Measurements from ENCODE around the gene UBE2C.

DNA sequence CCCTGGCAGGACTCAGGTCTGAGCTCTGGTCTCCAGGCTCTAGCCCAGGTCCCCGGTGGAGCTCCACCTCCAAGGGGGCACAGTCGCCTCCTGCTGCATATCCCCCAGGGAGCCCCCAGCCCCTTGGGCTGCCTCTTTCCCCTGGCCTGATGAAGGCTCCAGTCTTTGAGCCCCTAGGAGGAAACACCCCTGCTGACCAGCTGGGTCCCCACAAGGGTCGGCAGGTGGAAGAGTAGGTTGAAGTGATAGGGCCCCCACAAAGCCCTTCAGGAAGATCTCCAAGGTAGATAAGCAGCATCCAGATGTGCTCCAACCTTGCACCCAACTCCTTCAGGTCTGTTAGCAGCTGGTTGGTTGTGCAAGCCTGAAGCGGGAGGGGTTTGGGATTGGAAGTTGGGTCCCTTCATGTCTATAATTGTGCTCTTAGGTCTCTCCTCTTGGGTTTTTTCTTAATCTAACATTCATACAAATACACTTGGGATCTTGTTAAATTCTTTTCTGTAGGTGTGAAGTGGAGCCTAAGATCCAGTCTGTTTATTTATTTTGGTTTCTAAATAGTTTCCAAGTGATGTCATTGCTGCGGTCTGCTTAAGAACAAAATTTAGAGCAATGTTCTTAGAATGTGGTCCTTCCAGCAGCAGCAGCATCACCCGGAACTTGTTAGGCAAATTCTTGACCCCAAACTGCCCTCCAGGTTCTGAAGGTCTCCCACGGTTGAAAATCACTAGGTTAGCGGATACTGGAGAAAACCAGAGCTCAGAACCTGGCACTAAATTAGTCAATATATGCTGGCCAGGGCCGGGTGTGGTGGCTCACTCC lies 5.1 kb downstream of the UBE2C start:
- TF ChIP-seq POLR2A (IDR thresholded peaks at IDR 0.05; ENCODE audit: low read length) (peak; percentile 22), GATA1 (IDR thresholded peaks at IDR 0.05; ENCODE audit: low read depth, low read length) (no peak)
